GM21737 (cell line): ENCODE results near the gene GALNT12.

ENCODE experiments used
- ATAC-seq: cut with Tn5 transposase; IDR thresholded peaks from one replicate; pipeline ENCODE4 v1.9.1; 2021; ENCODE audit warnings: mild to moderate bottlenecking, moderate library complexity; ENCODE audit not compliant: unreplicated experiment

Gene GALNT12

GRCh38 chr9:98855592-98855991, 48.1 kb downstream of the GALNT12 start:
- ATAC-seq, result no peak

- ATAC-seq, result no peak
Measured at GRCh38 chr9:98856982-98857381, 49.5 kb downstream of the GALNT12 start.

GRCh38 chr9:98859941-98860340, 52.5 kb downstream of the GALNT12 start:
- ATAC-seq, result no peak

GRCh38 chr9:98860871-98861293, 53.4 kb downstream of the GALNT12 start:
- no peak for ATAC-seq

GRCh38 chr9:98861781-98862504, 54.5 kb downstream of the GALNT12 start:
- ATAC-seq, result no peak

GRCh38 chr9:98862936-98863335, 55.5 kb downstream of the GALNT12 start:
- no peak for ATAC-seq

- ATAC-seq, result no peak
Measured at GRCh38 chr9:98864281-98865174, 57.1 kb downstream of the GALNT12 start.

- no peak for ATAC-seq
Measured at GRCh38 chr9:98865284-98865875, 57.9 kb downstream of the GALNT12 start.

GRCh38 chr9:98866435-98867102, 59.1 kb downstream of the GALNT12 start:
- ATAC-seq, result no peak

- no peak for ATAC-seq
Measured at GRCh38 chr9:98867103-98867428, 59.6 kb downstream of the GALNT12 start.

GRCh38 chr9:98867429-98868168, 60.1 kb downstream of the GALNT12 start:
- ATAC-seq, result no peak

- ATAC-seq, result no peak
Measured at GRCh38 chr9:98869078-98869745, 61.7 kb downstream of the GALNT12 start.

GRCh38 chr9:98869866-98870265, 62.4 kb downstream of the GALNT12 start:
- no peak for ATAC-seq

GRCh38 chr9:98870782-98871557, 63.5 kb downstream of the GALNT12 start:
- no peak for ATAC-seq

GRCh38 chr9:98871558-98872065, 64.1 kb downstream of the GALNT12 start:
- ATAC-seq, result no peak

GRCh38 chr9:98873526-98873925, 66.1 kb downstream of the GALNT12 start:
- no peak for ATAC-seq

- no peak for ATAC-seq
Measured at GRCh38 chr9:98873951-98874371, 66.5 kb downstream of the GALNT12 start.

GRCh38 chr9:98874721-98875255, 67.3 kb downstream of the GALNT12 start:
- ATAC-seq, result no peak

GRCh38 chr9:98875536-98875935, 68.1 kb downstream of the GALNT12 start:
- no peak for ATAC-seq
